HT1080 (cell line): ENCODE results near the gene GOLGA8B. TPM values are rescaled to one million over a fixed set of nuclear protein-coding genes. Genes with fewer than 3 reads are reported as not detected.
"Not testable (repeated sequence)": the region's sequence is repeated elsewhere in the genome, so short reads cannot be mapped to it uniquely, and the experiment has no call there.

Experiments used
- DNase-seq: peaks from one replicate; pipeline ENCODE4 v3.0.0-alpha.2; 2015; ENCODE audit warnings: low read depth
- total RNA-seq: library from RNA; depleted of rRNA; stranded (reverse); fragments of >200 nt; shearing (Covaris generic); gene quantifications from 2 replicates; pipeline ENCODE4 v1.2.3, GENCODE V29; 2014

The GOLGA8B gene
- total RNA-seq, 1 experiment from 2014 or later: 9.6 TPM

- no peak for DNase-seq
These were observed 15.5 kb upstream of the GOLGA8B start for GRCh38 chr15:34598799-34599585.

- no peak for DNase-seq
These were observed 13.9 kb upstream of the GOLGA8B start for GRCh38 chr15:34597316-34597715.

GRCh38 chr15:34594361-34594760 is 10.9 kb upstream of the GOLGA8B start:
- DNase-seq: no peak

- DNase-seq: no peak
These were observed 7.9 kb upstream of the GOLGA8B start for GRCh38 chr15:34591306-34591705.

GRCh38 chr15:34588046-34588674 is 4.7 kb upstream of the GOLGA8B start:
- DNase-seq: peak; percentile 86

- not testable (repeated sequence) for DNase-seq
These were observed 2.5 kb upstream of the GOLGA8B start for GRCh38 chr15:34585966-34586365.

GRCh38 chr15:34584996-34585395 is 1.5 kb upstream of the GOLGA8B start:
- DNase-seq: no peak

GRCh38 chr15:34584330-34584668 is 848 bp upstream of the GOLGA8B start:
- DNase-seq: no peak

- DNase-seq: peak; percentile 59
These were observed 735 bp downstream of the GOLGA8B start for GRCh38 chr15:34582461-34583371.

- not testable (repeated sequence) for DNase-seq
These were observed 1.6 kb downstream of the GOLGA8B start for GRCh38 chr15:34581687-34582460.

- DNase-seq: no peak
These were observed 2.4 kb downstream of the GOLGA8B start for GRCh38 chr15:34581043-34581365.

GRCh38 chr15:34580251-34581042 is 3.0 kb downstream of the GOLGA8B start:
- DNase-seq: peak; percentile 4

GRCh38 chr15:34578283-34578674 is 5.2 kb downstream of the GOLGA8B start:
- DNase-seq: no peak

GRCh38 chr15:34577658-34578282 is 5.7 kb downstream of the GOLGA8B start:
- DNase-seq: not testable (repeated sequence)

- not testable (repeated sequence) for DNase-seq
These were observed 8.4 kb downstream of the GOLGA8B start for GRCh38 chr15:34575035-34575434.

- DNase-seq: not testable (repeated sequence)
These were observed 10.5 kb downstream of the GOLGA8B start for GRCh38 chr15:34572921-34573320.

- not testable (repeated sequence) for DNase-seq
These were observed 11.3 kb downstream of the GOLGA8B start for GRCh38 chr15:34572019-34572641.

- DNase-seq: not testable (repeated sequence)
These were observed 13.6 kb downstream of the GOLGA8B start for GRCh38 chr15:34569670-34570396.

GRCh38 chr15:34567174-34567573 is 16.3 kb downstream of the GOLGA8B start:
- DNase-seq: not testable (repeated sequence)
